IPS-15b (cell line): ENCODE results near the gene TCAP.

Source experiments
- H3K27me3 ChIP-seq: one replicate; pipeline ENCODE4 v1.6.1; 2013; ENCODE audit warnings: low read length; ENCODE audit not compliant: control insufficient read depth, insufficient read depth
- H3K36me3 ChIP-seq: one replicate; pipeline ENCODE4 v1.6.1; 2013; ENCODE audit warnings: low read length; ENCODE audit not compliant: control insufficient read depth, insufficient read depth
- H3K4me1 ChIP-seq: one replicate; pipeline ENCODE4 v1.6.1; 2013; ENCODE audit warnings: mild to moderate bottlenecking, low read length; ENCODE audit not compliant: control insufficient read depth, insufficient read depth
- H3K4me3 ChIP-seq: one replicate; pipeline ENCODE4 v1.5.1; 2013; ENCODE audit warnings: low read depth, low read length
- H3K9ac ChIP-seq: one replicate; pipeline ENCODE4 v1.6.1; 2013; ENCODE audit warnings: low read depth, mild to moderate bottlenecking, low read length
- H3K9me3 ChIP-seq: one replicate; pipeline ENCODE4 v1.6.1; 2013; ENCODE audit warnings: mild to moderate bottlenecking, low read length; ENCODE audit not compliant: control insufficient read depth, insufficient read depth

TCAP gene

GRCh38 chr17:39701012-39701783, 36.0 kb downstream of the TCAP start:
- Histone ChIP-seq H3K9me3 (no peaks in the 10 kb centered on the region), H3K27me3 (no peaks in the 10 kb centered on the region), H3K9ac (peak overlapping the region; percentile 41), H3K4me3 (peak overlapping the region; percentile 90), H3K36me3 (peaks cover 7% of the 10 kb centered on the region), H3K4me1 (peaks cover 34% of the 10 kb centered on the region)

- Histone ChIP-seq H3K27me3 (no peaks in the 10 kb centered on the region), H3K4me1 (peaks cover 28% of the 10 kb centered on the region), H3K36me3 (peaks cover 12% of the 10 kb centered on the region), H3K4me3 (peak overlapping the region; percentile 90), H3K9ac (no peak overlapping the region), H3K9me3 (no peaks in the 10 kb centered on the region)
Observed at GRCh38 chr17:39701784-39702422, 36.8 kb downstream of the TCAP start.

- peaks cover 23% of the 10 kb centered on the region for H3K36me3 ChIP-seq
- peaks cover 28% of the 10 kb centered on the region for H3K4me1 ChIP-seq
- peak overlapping the region; percentile 3 for H3K4me3 ChIP-seq
- H3K27me3 ChIP-seq = no peaks in the 10 kb centered on the region
- no peaks in the 10 kb centered on the region for H3K9me3 ChIP-seq
- no peak overlapping the region for H3K9ac ChIP-seq
Observed at GRCh38 chr17:39702901-39703893, 38.0 kb downstream of the TCAP start.

DNA sequence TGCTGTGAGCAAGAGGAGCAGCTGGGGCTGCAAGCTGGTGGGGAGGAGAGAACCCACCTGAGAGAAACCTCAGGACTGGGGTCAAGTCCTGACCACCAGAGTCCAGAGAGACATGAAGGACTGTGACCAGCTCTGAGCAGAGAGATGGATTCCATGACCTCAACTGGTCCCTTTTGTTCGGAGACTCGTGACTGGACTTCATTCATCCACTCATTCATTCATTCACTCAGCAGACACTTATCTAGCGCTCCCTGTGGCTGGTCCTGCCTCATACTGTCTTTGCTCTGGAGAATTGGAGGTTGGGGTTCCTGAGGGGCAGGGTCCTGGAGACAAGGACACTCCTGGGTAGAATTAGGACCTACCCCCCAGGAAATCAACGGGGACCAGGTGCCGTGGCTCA, 38.8 kb downstream of the TCAP start:
- Histone ChIP-seq H3K9ac (no peak overlapping the region), H3K36me3 (peaks cover 30% of the 10 kb centered on the region), H3K4me1 (peaks cover 25% of the 10 kb centered on the region), H3K9me3 (no peaks in the 10 kb centered on the region), H3K27me3 (no peaks in the 10 kb centered on the region), H3K4me3 (no peak overlapping the region)

DNA sequence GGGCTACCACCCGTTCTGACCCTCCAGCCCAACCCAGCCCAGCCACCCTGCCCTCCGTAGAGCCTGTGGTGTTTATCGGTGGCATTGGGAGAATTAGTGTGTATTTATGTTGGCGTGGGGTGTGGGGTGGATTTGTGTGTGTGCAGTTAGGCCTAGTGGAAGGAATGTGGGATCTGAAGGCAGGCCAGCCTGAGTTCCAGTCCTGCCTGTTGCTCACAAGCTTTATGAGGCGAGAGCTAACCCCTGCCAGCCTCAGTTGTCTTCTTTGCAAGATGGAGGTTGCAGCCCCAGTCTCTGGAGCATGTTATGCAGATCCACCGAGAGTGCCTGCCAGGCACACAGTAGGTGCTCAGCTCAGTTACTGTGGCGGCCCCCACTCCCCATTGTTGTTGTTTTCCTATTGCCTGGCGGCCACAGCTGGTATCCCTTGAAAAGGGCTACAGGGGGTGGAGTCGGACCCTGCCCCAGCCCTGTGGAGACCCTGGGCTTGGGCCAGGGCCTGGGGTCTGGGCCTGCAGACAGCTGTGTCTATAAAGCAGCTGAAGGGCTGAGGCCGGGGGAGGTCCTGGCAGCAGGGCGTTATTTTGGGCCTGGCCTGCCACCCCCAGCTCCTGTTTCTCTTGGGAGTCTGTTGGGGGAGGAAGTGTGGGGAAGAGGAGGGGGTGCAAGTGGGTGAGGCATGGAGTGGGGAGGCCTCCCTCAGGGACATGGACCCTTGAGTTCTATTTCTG, 39.8 kb downstream of the TCAP start:
- H3K9ac ChIP-seq = peak overlapping the region; percentile 47
- H3K4me1 ChIP-seq = peaks cover 25% of the 10 kb centered on the region
- H3K36me3 ChIP-seq = peaks cover 40% of the 10 kb centered on the region

DNA sequence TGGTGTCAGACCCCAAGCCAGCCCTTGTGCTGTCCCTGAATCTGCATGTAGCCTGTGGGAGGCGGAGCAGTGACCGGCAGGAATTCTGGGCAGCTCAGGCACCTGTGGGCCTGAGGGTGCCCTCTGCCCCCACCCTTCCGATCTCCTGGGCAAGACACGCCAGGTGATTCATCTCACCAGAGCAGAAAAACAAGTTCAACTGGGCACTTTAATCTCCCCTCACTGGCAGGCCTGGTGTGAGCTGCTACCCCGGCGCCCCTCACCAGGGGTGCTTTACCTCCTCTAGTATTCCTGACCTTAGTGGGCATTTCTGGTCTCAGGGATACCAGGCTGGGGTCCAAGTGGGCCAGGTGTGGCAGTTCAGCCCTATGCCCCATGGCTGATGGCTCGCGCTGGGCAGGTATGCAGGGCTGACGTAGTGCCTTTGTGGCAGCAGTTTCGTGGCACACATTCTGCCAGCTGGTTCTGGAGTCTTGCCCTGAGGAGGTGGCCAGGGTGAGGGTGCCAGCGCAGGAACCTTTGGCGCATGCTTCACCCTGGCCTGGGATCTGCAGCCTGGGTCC, 40.7 kb downstream of the TCAP start:
- peaks cover 25% of the 10 kb centered on the region for H3K4me1 ChIP-seq
- no peak overlapping the region for H3K4me3 ChIP-seq
- no peaks in the 10 kb centered on the region for H3K27me3 ChIP-seq
- no peaks in the 10 kb centered on the region for H3K9me3 ChIP-seq
- H3K36me3 ChIP-seq = peaks cover 47% of the 10 kb centered on the region
- H3K9ac ChIP-seq = peak overlapping the region; percentile 47

More for the DNA sequence above, 39.8 kb downstream of the TCAP start:
- Histone ChIP-seq H3K9me3 (no peaks in the 10 kb centered on the region), H3K4me3 (no peak overlapping the region), H3K27me3 (no peaks in the 10 kb centered on the region)

GRCh38 chr17:39706383-39706782, 41.2 kb downstream of the TCAP start:
- Histone ChIP-seq H3K36me3 (peaks cover 52% of the 10 kb centered on the region), H3K9ac (no peak overlapping the region), H3K9me3 (no peaks in the 10 kb centered on the region), H3K27me3 (no peaks in the 10 kb centered on the region), H3K4me1 (peaks cover 25% of the 10 kb centered on the region), H3K4me3 (no peak overlapping the region)

GRCh38 chr17:39706921-39707337, 41.8 kb downstream of the TCAP start:
- no peak overlapping the region for H3K4me3 ChIP-seq
- H3K9ac ChIP-seq = no peak overlapping the region
- peaks cover 57% of the 10 kb centered on the region for H3K36me3 ChIP-seq

DNA sequence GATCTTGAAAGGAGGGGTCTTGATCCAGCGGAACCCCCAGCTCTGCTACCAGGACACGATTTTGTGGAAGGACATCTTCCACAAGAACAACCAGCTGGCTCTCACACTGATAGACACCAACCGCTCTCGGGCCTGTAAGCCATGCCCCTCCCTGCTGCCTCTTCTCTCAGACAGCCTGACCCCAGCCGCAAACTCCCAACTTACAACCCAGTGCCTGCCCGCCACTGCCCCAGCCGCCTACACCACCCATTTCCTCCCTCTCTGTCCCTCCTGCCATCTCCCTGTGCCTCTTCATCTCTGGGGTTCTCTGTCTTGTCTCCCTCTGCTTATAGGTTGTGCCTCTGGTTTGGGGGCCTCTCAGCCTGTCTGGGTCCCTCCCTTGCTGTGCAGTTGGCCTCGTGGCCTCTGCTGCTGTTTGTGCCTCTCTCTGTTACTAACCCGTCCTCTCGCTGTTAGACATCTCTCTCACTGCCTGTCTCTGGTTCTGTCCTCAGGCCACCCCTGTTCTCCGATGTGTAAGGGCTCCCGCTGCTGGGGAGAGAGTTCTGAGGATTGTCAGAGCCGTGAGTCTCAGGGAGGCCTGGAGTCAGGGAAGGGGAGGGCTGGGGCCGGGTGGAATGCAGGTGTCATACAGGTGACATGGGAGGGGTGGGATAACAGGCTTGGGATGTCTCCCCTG, 44.3 kb downstream of the TCAP start:
- Histone ChIP-seq H3K9me3 (no peaks in the 10 kb centered on the region), H3K36me3 (peaks cover 73% of the 10 kb centered on the region), H3K4me3 (no peak overlapping the region), H3K9ac (no peak overlapping the region), H3K27me3 (no peaks in the 10 kb centered on the region), H3K4me1 (peaks cover 9% of the 10 kb centered on the region)

More at GRCh38 chr17:39706921-39707337, 41.8 kb downstream of the TCAP start:
- Histone ChIP-seq H3K9me3 (no peaks in the 10 kb centered on the region), H3K4me1 (peaks cover 25% of the 10 kb centered on the region), H3K27me3 (no peaks in the 10 kb centered on the region)

DNA sequence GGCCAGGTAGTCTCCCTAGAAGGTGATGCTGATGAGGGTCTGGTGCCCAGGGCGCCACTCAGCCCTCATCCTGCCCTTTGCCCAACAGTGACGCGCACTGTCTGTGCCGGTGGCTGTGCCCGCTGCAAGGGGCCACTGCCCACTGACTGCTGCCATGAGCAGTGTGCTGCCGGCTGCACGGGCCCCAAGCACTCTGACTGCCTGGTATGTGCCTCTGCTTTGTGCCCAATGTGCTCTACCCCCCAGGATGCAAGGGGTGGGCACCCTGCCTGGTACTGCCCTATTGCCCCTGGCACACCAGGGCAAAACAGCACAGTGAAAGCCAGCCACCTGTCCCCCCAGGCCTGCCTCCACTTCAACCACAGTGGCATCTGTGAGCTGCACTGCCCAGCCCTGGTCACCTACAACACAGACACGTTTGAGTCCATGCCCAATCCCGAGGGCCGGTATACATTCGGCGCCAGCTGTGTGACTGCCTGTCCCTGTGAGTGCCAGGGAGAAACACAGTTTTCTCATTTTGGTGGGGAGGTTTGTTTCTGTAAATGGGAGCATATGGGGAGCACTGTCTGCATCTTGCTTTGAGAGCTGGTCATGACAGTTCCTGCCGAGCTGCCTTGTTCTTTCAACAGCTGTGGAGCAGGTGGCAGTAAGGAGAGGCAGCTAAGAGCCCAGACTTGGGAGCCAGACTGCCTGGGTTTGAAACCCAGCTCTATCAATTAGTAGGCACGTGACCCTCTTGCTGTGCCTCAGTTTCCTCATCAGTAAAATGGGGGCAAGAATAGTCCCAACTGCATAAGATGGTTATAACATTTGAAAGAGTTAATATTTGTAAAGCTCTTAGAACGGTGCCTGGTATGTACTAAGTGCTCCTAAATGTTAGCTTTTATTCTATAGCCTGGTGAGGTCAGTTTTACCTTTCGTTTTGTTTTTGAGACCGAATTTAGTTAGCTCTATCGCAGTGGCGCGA, 45.1 kb downstream of the TCAP start:
- Histone ChIP-seq H3K4me1 (peaks cover 4% of the 10 kb centered on the region), H3K9ac (no peak overlapping the region), H3K4me3 (no peak overlapping the region), H3K36me3 (peaks cover 78% of the 10 kb centered on the region), H3K9me3 (no peaks in the 10 kb centered on the region), H3K27me3 (no peaks in the 10 kb centered on the region)
